K562 (cell line): Measurements from ENCODE around the gene GIPC3. TPM values are rescaled to one million over a fixed set of nuclear protein-coding genes. Genes with fewer than 3 reads are reported as not detected.
A peak's percentile ranks its signal among the peaks of the same experiment; 100 is the strongest.

Experiments
- BDP1 ChIP-seq: IDR thresholded peaks from 3 replicates; pipeline ENCODE4 v1.6.1; 2011; ENCODE audit not compliant: insufficient read length, insufficient read depth
- DEAF1 ChIP-seq: fragments of 450-650 bp; formaldehyde crosslinking; IDR thresholded peaks from 2 replicates; pipeline ENCODE4 v1.4.0; 2020; ENCODE audit warnings: mild to moderate bottlenecking, moderate library complexity
- ETS1 ChIP-seq: conservative IDR thresholded peaks from 2 replicates; pipeline ENCODE4 v1.6.1; 2011; ENCODE audit warnings: low read depth, mild to moderate bottlenecking, low read length; ENCODE audit not compliant: control insufficient read depth
- FOXJ3 ChIP-seq: sonication (generic); formaldehyde crosslinking; IDR thresholded peaks from 2 replicates; pipeline ENCODE4 v1.4.0; 2020; ENCODE audit warnings: mild to moderate bottlenecking, missing genetic modification reagents
- HBP1 ChIP-seq: fragments of 450-650 bp; formaldehyde crosslinking; IDR thresholded peaks from 2 replicates; pipeline ENCODE4 v1.4.0; 2022; ENCODE audit warnings: missing genetic modification characterization
- KDM1A ChIP-seq, 2 experiments: fragments of 450-650 bp; IDR thresholded peaks; 2 replicates each; pipeline ENCODE4 v1.6.1; 2016; ENCODE audit warnings: mild to moderate bottlenecking in 2 of 2
- NFE2 ChIP-seq: IDR thresholded peaks from 2 replicates; pipeline ENCODE4 v1.6.1; 2014; ENCODE audit warnings: antibody characterized with exemption, low read depth
- NR2F6 ChIP-seq: fragments of 450-650 bp; formaldehyde crosslinking; IDR thresholded peaks from 2 replicates; pipeline ENCODE4 v1.4.0; 2020; ENCODE audit warnings: mild to moderate bottlenecking
- RBM17 ChIP-seq: fragments of 200-400 bp; formaldehyde crosslinking; IDR thresholded peaks from 2 replicates; pipeline ENCODE4 v1.6.1; 2017; ENCODE audit warnings: low read depth, mild to moderate bottlenecking, low read length, borderline replicate concordance
- RREB1 ChIP-seq: fragments of 250-450 bp; sonication (Bioruptor Pico); IDR thresholded peaks from 2 replicates; pipeline ENCODE4 v1.4.0; 2020
- ZMIZ1 ChIP-seq, 2 experiments: fragments of 150-350 bp in 1 of 2; IDR thresholded peaks; 2 replicates each; pipeline ENCODE4 v1.6.1; 2012 to 2016; ENCODE audit warnings: low read depth in 2 of 2, low read length in 2 of 2, mild to moderate bottlenecking in 1 of 2, moderate library complexity in 1 of 2
- ZSCAN32 ChIP-seq: fragments of 450-650 bp; formaldehyde crosslinking; IDR thresholded peaks from 2 replicates; pipeline ENCODE4 v1.4.0; 2020; ENCODE audit warnings: mild to moderate bottlenecking, moderate library complexity
- polyA plus RNA-seq, 8 experiments: library from polyadenylated mRNA; depleted of rRNA in 4 of 8; stranded (reverse) in 5 of 8; unstranded in 3 of 8; fragments of >200 nt; fragmentation: Nextera tagmentation in 2 of 8; fragmentation: Illumina TruSeq in 1 of 8; extraction: Ambion mirVana in 2 of 8; extraction: Trizol in 1 of 8; gene quantifications; 2 replicates each; pipeline versions ENCODE4 v1.2.1 to v1.2.3, GENCODE V29; 2011 to 2014; ENCODE audit warnings: inconsistent platforms in 1 of 8, missing spikeins in 1 of 8
- total RNA-seq, 7 experiments: library from RNA; depleted of rRNA in 6 of 7; stranded (reverse); fragments of >200 nt in 6 of 7; fragmentation: Illumina TruSeq in 2 of 7; extraction: Trizol in 2 of 7; gene quantifications; 2 replicates each; pipeline versions ENCODE4 v1.2.1 to v1.2.3, GENCODE V29; 2011 to 2021; ENCODE audit warnings: low replicate concordance in 1 of 7

Gene GIPC3
- total and polyA plus RNA-seq, 9 of the 15 experiments (the other 6 are each of a cell fraction or from before 2014, with no cell fraction given) = 0.03 to 3.6 (median 1.5) TPM; not detected in 1

- TF ChIP-seq NR2F6 (CRISPR knock-in tag) = no peak
- no peak for TF ChIP-seq FOXJ3
- TF ChIP-seq ZMIZ1 (IDR thresholded peaks at IDR 0.05; ENCODE audit: low read depth in 2 of 2, low read length in 2 of 2) = no peak
- no peak for TF ChIP-seq ZSCAN32 (CRISPR knock-in tag)
- TF ChIP-seq NFE2 = no peak
- peak; percentile 78 for TF ChIP-seq RREB1 (CRISPR knock-in tag)
- no peak for TF ChIP-seq ETS1
- TF ChIP-seq KDM1A (IDR thresholded peaks at IDR 0.05) = no peak
- TF ChIP-seq HBP1 (CRISPR knock-in tag) = 0 out of 2 replicates have a peak, but pooled peaks have one; percentile 18
- no peak for TF ChIP-seq DEAF1 (CRISPR knock-in tag)
- no peak for TF ChIP-seq RBM17
- TF ChIP-seq BDP1 = no peak
Observed at GRCh38 chr19:3607303-3608078, 22.2 kb downstream of the GIPC3 start (continued).
